Jurkat, Clone E6-1 (cell line): Measurements from ENCODE around the gene SIL1. TPM values are rescaled to one million over a fixed set of nuclear protein-coding genes. Genes with fewer than 3 reads are reported as not detected.
"Not testable (repeated sequence)": the region's sequence is repeated elsewhere in the genome, so short reads cannot be mapped to it uniquely, and the experiment has no call there.

ENCODE experiments used
- DNase-seq: peaks from one replicate; pipeline ENCODE4 v3.0.0-alpha.2; 2011; ENCODE audit warnings: low read depth, low spot score
- H3K4me3 ChIP-seq: 2 replicates; pipeline ENCODE4 v1.5.1; 2011; ENCODE audit warnings: mild to moderate bottlenecking, low read length, control low read depth, moderate library complexity
- polyA plus RNA-seq: library from polyadenylated mRNA; unstranded; fragments of >200 nt; gene quantifications from one replicate; pipeline ENCODE4 v1.2.1, GENCODE V29; 2012; ENCODE audit warnings: missing spikeins; ENCODE audit not compliant: insufficient read length, insufficient read depth

The SIL1 gene
- 25.0 TPM for polyA plus RNA-seq

GRCh38 chr5:139197710-139198669, at the start of gene SIL1:
TSS of gene SIL1 (minus strand) at chr5:139198368. CDS start at chr5:139127843, 70,525 bp downstream.
- H3K4me3 ChIP-seq, result peak within 1 kb of the TSS; percentile 97
- peak; percentile 88 for DNase-seq

- no peak overlapping the region for H3K4me3 ChIP-seq
- DNase-seq, result no peak
Observed at GRCh38 chr5:139246394-139246793, 48.2 kb upstream of the SIL1 start.

- no peak for DNase-seq
- no peak overlapping the region for H3K4me3 ChIP-seq
Observed at GRCh38 chr5:139245637-139246339, 47.6 kb upstream of the SIL1 start.

GRCh38 chr5:139243425-139243970, 45.3 kb upstream of the SIL1 start:
- no peak for DNase-seq
- no peak overlapping the region for H3K4me3 ChIP-seq

- no peak for DNase-seq
- H3K4me3 ChIP-seq, result no peak overlapping the region
Observed at GRCh38 chr5:139241139-139241538, 43.0 kb upstream of the SIL1 start.

GRCh38 chr5:139236479-139236878, 38.3 kb upstream of the SIL1 start:
- DNase-seq, result no peak
- H3K4me3 ChIP-seq, result no peak overlapping the region

GRCh38 chr5:139232147-139232724, 34.1 kb upstream of the SIL1 start:
- peak; percentile 18 for DNase-seq
- no peak overlapping the region for H3K4me3 ChIP-seq

GRCh38 chr5:139228201-139228803, 30.1 kb upstream of the SIL1 start:
- no peak overlapping the region for H3K4me3 ChIP-seq
- DNase-seq, result no peak

GRCh38 chr5:139226131-139226530, 28.0 kb upstream of the SIL1 start:
- no peak for DNase-seq
- H3K4me3 ChIP-seq, result no peak overlapping the region

GRCh38 chr5:139223481-139223880, 25.3 kb upstream of the SIL1 start:
- H3K4me3 ChIP-seq, result no peak overlapping the region
- DNase-seq, result no peak

- H3K4me3 ChIP-seq, result no peak overlapping the region
- no peak for DNase-seq
Observed at GRCh38 chr5:139222346-139222745, 24.2 kb upstream of the SIL1 start.

- not testable (repeated sequence) for H3K4me3 ChIP-seq
Observed at GRCh38 chr5:139218038-139218437, 19.9 kb upstream of the SIL1 start.

GRCh38 chr5:139215107-139215975, 17.2 kb upstream of the SIL1 start:
- H3K4me3 ChIP-seq, result no peak overlapping the region
- no peak for DNase-seq

More at GRCh38 chr5:139218038-139218437, 19.9 kb upstream of the SIL1 start:
- not testable (repeated sequence) for DNase-seq

- no peak overlapping the region for H3K4me3 ChIP-seq
- no peak for DNase-seq
Observed at GRCh38 chr5:139214646-139215045, 16.5 kb upstream of the SIL1 start.

GRCh38 chr5:139212906-139213305, 14.7 kb upstream of the SIL1 start:
- DNase-seq, result no peak
- no peak overlapping the region for H3K4me3 ChIP-seq

- no peak overlapping the region for H3K4me3 ChIP-seq
- DNase-seq, result no peak
Observed at GRCh38 chr5:139212486-139212885, 14.3 kb upstream of the SIL1 start.

GRCh38 chr5:139210585-139210984, 12.4 kb upstream of the SIL1 start:
- no peak for DNase-seq

GRCh38 chr5:139207297-139208000, 9.3 kb upstream of the SIL1 start:
- no peak overlapping the region for H3K4me3 ChIP-seq
- DNase-seq, result no peak

More at GRCh38 chr5:139210585-139210984, 12.4 kb upstream of the SIL1 start:
- no peak overlapping the region for H3K4me3 ChIP-seq
